ENCODE results near the gene BRD3.

Gene BRD3

DNA sequence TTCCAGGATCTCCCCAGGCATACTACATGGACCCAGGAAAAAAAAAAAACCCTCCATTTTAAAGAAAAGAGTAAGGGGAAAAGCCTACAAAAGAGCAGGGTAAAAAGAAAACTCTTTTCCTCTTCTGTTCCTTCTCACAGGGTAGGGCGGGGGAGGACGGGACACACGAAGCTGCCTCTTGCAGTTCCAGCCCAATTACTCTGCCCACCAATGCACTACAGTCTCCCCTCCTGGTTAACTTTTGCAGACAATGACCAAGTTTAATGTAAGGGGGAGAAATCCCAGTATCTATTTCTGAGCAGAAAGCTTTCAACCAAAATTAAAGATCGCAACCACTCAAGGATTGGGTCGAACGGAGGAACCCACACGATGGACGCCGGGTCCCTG is 1.3 kb downstream of the BRD3 start:
- ATAC-seq = no peak

DNA sequence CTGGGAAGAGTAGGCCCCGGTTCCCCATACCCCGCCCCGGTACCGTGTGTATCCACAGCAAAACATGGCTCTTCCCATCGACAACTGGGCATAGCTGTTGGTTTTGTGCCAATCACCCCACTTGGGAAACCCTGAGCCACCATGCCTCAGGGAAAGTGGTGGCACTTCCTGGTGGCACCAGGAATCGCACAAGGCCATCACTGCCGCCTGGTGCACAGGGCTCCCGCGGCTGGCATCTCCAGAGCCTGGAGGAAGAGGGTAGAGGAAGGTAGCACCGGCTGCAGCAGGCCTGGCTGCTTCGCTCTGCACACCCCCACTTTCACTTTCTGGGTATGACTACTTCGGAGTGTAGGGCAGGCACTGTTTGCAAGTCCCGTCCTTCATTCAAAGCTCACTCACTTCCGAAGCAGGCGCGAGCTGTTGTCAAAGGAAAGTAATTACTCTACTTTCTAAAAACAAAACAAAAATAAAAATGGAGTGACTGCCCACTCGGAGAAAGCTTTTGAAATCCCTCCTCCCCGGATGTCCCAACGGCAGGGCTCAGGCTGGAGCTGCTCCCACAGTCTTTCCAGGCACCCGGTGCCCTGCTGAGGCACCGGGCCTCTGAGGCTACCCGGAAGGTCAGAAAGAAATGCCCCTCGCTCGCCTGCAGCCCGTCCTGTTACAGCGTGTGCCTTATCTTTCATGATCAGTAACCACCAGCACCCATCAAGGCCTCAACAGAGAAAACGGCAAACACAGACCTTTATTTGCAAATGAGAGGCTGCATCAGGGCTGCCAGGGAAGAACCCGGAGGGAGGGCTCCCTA is 2.0 kb downstream of the BRD3 start:
- peak; percentile 18 to 41 for ATAC-seq

DNA sequence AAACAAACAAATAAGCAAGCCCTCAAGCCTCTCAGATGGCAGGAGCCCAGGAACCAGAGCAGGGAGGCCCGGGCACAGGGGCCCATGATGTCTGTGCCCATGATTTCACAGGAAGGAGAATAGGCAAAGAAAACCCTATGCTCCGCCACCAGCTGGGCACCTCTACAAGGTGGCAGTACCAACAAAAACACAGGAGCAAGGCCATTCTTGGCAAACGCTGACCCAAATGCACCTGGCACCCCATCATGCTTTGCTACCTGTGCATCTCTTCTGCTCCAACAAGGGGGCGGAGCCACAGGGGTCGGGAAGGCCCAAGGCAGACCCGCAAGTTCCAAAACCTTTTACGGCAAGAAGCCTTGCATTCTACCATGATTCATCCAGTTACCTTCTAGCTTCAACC is 3.1 kb downstream of the BRD3 start:
- ATAC-seq = no peak

DNA sequence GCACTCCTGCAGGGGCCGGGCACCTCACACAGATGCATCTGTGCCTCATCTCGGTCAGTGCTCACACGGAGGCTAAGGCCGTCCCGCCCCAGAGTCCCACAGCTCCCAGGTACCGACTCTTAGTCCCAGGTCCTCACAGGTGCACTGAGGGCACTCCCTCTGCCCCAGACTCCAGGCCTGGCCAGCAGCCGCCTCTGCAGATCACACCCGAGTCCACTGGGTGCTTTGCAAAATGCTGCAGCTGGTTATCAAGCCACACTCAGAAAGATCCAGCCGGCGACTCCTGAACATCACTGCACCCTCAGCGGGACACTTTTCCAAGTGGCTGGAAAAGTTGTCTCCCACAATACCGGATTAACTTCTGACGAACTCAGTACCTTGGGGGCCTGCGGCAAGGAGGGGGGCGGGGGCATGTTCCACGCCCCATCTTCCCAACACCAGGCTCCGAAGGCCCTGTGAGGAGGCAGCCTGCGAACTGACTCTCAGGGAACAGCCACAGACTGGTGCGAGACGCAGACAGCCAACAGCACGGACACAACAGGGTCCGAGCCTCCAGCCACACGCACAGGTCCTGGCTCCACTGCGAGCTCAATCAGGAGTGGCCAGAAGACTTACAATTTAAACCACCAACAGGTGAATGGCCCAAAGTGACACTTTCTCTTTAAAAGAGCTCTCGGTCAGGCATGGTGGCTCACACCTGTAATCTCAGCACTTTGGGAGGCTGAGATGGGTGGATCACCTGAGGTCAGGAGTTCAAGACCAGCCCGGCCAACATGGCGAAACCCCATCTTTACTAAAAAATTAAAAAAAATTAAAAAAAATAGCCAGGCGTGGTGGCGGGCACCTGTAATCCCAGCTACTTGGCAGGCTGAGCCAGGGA is 4.0 kb downstream of the BRD3 start:
- ATAC-seq = no peak

DNA sequence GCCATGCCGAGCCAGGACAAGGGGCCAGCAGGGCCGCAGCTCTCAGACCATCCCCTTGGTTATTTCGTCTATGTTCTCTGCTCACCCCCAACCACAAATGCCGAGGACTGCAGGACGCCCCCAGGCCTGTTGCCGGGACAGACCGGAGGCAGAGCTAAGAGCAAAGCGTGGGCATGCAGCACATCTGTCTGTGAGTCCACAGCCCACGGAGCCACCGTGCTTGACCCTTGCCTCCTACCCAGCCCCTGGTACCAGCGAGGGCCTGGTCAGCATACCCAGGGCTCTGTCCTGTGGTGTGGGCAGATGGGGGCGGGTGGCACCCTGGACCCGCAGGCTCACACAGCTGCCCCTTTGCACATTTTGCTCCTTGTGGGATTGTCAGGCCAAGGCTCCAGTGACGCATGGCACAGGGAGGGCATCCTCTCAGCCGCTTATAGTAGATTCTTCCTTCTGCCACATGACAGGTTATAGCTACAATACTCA is 4.7 kb downstream of the BRD3 start:
- ATAC-seq = no peak

DNA sequence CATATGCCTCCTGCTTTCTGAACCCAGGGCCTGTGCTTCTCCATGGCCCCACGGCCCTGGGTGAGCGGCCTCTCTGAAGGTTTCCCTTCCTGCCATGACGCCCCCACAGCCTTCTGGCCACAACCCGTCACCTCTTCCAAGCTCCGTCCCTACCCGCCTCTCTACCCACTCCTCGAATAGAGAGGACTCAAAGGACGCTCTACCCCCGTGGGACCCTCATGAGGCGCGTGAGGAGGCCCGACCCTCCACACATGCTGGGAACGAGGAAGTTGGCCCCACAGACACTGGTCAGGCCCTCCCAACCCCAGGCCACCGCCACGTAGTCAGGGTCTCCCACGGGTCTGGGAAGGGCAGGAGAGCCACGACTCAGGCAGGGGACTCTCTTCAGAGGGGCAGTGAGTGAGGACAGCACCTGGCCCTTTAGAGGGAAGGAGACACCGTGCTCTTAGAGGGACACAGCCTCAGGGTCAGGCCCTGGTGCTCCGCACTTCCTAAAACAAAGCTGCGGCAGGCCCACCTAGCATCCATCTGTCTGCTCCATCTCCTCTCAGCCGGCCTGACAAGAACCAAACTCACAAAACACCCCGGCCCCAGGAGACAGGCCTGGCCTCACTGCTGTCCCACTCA is 5.3 kb downstream of the BRD3 start:
- no peak for ATAC-seq

DNA sequence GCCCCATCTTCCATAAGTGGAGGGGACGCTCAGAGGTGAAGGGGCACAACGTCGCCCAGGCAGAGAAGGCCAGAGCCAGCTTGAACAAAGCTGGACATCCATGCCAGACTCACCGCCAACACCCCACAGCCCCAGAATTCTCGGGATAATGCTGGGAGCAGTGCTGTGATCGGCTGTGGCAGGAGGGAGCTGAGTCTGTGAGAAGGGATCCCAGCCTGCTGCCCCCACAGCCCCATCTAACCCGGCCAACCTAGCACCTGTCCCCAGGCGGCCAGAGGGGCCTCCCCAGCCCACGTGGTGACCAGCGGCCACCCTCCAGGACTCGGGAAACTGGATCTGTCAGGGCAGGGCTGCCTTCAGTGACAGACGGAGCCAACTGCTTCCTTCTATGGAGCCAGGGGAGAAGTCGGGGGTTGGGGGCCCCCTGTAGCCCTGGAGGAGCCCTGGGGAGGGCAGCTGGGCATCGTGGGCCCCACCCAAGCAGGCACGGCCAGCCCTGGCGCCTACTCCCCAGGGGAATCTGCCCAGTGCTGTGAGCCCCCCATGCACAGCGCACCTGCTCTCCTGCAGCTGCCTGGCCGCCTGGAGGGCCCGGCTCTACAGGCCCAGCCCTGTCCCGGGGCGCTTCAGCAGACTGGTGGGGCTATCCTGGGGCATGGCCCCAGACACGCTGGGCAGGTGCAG is 6.0 kb downstream of the BRD3 start:
- no peak for ATAC-seq

DNA sequence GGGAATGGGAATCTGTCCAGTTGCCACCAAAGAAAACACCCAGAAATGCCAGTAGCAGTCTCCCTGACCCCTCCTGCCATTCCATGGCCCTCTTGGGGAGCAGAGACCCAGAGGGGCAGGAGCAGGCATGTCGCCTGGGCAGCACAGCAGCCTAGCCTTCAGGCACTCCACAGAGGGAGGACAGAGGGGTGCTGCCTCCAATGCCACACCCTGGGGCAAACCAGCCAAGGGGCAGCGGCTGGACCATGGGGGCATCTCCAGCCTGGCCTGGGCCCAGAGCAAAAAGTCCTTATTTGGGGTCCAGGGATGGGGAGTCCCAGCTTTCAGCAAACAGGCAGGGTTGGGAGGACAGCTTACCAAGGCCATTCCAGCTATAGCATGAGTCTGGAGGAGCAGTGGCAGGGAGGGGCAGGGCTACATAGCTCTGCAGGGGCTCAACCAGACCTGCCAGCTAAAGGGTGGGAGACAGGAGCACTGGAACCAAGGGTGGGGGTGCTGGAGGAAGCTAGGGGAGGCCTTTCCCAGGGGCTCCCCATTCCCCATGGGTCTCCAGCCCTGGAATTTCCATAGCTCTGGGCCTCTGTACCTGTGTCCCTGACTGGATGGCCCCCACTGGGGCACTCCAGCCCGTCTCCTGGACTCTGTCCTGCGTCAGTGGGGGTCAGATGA is 6.7 kb downstream of the BRD3 start:
- no peak for ATAC-seq

DNA sequence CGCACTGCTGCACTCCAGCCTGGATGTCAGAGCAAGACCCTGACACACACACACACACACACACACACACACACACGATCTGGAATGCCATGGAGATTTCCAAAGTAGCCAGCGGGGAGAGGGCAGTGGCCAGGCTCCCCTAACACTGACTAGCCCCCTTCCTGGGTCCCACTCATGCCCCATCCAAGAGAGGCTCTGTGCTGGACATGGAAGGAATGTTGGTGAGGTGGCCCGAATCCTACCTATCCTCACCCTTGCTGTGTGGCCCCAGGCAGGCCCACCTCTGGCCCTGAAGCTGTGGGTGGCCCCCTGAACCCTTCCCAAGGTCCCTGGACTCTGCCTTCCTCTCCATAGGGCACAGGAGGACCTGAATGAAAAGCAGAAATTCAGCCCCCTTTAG is 7.3 kb downstream of the BRD3 start:
- ATAC-seq = no peak

DNA sequence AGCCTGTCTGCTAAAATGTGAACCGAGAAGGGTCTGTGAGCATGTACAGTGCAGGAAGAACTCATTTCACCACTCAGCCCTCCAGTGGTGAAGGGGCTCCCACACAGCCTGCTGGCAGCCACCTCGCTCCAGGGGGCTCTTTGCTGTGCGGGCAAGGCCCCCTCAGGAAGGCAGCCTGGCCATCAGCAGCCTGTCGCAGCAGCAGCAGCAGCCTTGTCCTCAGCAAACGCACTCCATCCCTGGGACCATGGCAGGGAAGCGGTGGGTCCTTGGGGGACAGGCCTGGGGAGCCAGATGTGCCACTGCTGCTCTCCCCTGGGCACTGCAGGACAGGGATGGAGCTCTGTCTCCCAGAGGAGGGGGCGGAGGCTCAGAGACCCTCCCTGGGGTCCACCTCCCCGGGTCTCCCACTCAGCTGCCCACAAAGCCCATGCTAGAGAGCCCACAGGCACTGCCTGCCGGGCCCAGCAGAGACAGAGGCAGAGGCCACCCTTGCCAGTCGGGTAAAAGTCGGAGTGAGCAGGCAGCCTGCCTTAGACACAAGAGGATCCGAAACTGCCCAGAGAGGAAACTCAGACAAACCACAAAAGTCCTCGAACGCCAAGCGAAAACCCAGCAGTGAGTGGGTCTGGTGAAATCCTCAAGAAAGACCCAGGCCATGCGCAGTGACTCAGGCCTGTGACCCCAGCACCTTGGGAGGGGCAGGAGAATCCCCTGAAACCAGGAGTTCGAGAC is 8.0 kb downstream of the BRD3 start:
- ATAC-seq = peak; percentile 59 to 69

DNA sequence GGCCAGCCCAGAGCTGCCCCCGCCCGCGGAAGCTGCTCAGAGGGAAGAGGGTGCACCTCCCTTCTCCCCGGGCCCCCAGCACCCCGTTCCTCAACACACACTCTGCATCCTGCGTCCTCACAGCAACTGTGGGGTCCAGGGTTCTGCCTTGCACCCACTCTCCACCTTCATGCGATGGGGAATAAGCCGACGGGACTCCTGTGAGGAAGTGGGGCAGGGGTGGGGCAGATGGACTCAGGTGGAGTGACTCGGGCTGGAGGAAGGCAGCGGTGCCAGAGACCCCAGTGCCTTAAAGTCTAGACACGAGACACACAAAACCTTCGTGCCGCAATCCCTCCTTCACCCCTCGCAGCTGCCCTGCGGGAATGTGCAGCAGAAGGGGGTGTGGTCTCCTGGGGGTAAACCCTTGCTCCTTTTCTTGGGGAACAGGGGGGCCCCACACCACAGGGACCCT is 8.6 kb downstream of the BRD3 start:
- ATAC-seq = no peak

DNA sequence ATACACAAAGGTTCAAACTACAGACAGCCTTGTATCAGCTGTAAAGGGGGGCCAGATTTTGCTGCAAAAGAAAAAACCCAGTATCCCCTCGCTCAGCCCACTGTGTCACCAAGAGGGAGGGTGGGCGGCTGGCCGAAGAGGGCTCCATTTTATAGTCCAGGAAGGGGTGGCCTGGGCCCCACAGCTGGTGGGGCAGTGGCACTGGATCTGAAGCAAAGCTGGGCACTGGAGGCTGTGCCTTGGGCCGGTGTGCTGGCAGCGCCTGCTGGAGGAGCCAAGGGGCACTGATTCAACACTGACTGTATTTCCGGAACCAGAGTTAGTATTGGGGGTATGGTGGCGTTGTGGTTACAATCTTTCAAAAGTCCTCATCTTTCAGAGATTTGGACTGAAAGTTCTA is 9.1 kb downstream of the BRD3 start:
- no peak for ATAC-seq

DNA sequence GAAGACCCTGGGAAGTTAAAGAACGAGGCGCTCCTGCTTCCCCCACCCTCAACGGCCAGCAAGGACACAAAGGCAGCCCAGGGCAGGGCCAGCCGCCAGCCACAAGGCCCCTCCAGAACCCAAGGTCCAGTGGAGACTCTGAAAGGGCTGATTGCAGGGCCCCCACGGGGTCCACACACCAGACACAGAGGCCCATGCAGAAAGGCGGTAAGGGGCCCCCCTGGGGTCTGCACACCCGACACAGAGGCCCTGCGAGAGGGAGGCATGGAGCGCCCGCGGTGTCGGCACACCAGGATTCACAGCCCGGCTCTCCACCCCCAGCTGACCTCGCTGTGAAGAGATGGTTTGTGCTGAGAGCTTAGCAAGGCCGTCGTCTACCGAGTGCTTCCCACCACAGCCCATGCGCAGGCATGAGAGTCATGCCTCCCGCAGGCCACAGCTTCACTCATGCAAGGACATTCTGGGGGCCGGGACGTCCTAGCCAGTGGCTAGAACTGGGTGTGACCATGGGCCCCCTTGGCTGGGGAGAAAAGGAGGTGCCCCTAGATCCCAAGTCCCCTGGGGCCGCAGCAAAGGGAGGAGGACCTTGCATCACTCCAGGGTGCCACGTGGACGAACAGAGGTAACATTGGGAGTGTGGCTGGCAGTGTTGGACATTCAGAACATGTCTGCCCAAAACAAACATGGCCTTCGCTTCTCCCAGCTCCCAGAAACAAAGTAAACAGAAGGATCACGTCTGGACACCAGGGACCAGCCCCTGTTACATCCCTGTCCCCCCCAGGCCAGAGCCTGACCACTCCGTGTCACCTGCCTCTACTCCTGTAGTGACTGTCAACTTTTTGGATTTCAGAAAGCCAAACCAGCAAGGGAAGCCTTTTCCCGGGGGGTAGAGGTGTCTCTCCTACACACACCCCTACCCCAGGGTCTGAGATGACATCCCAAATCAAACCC is 9.8 kb downstream of the BRD3 start:
- ATAC-seq = no peak

DNA sequence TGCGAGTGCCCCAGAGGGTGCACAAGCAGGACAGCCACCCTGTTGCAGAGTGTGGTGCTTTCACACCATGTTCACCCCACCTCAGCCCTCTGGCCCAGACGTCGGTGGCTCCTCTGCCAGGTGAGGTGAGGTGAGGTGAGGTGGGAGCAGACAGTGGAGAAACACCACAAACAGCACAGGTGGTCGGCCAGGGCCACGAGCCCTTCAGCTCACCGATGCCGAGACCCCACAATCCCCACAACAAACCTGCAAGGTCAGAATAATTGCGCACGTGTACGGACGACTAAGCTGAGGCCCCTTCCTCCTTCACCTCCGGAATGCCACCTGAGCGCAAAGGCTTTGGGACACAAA is 10.5 kb downstream of the BRD3 start:
- ATAC-seq = no peak

DNA sequence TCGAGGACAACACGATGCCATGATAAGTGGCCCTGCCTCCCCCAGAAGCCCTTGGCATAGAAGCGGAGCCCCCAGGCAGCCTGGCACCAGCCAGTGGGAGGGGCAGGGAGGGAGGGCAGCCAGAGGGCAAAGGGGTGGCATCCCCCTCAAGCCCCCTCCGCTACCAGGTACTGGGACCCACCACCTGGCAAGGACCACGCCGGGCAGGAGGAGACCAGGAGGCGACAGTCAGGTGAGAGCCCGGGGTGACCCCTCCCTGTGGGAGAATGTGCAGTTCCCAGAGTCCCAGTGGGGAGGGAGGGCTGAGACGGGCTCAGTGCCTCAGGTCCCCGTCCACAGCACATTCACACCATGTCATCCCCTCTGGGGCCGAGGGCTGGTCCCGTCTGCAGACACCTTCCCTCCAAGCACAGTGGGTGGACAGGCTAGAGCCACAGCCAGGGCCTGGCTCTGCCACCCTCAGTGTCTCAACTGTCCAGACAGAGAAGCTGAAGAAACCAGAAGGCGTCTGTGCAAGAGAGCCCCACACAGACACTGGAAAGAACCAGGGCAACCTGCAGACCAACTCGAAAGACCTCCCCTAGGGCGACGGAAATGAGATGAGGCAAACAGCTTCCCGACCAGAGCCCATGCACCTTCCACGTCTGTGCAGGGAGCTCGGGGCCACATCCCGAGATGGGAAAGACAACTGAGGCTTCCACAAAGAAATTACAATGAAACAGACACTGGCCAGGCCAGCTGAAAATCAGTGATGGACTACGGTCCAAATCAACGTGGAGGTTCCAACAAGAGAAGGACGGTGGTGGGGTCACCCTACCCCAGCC is 11.1 kb downstream of the BRD3 start:
- no peak for ATAC-seq

DNA sequence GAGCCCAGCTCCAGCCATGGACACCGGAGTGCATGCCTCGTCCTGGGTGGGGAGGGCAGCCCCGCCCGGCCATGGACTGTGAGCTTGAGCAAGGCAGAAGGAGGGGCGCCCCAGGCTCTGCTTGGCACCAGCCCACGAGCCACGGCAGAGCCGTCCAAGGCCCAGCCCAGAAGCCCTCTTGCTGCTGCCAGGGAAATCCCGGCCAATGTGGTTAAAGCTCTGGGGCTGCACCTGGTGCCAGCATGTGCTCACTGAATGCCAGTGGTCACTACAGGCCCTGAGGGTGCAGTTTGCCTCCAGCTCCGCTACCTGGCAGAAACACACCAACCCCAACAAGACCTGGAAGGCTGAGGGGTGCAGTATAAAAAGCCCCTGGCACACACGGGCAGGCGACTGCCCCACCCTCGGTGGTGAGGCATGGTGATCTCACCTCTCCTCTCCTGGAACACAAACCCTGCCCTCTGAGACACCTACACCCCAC is 11.8 kb downstream of the BRD3 start:
- ATAC-seq = peak in 1 of 2 donors; percentile 8

DNA sequence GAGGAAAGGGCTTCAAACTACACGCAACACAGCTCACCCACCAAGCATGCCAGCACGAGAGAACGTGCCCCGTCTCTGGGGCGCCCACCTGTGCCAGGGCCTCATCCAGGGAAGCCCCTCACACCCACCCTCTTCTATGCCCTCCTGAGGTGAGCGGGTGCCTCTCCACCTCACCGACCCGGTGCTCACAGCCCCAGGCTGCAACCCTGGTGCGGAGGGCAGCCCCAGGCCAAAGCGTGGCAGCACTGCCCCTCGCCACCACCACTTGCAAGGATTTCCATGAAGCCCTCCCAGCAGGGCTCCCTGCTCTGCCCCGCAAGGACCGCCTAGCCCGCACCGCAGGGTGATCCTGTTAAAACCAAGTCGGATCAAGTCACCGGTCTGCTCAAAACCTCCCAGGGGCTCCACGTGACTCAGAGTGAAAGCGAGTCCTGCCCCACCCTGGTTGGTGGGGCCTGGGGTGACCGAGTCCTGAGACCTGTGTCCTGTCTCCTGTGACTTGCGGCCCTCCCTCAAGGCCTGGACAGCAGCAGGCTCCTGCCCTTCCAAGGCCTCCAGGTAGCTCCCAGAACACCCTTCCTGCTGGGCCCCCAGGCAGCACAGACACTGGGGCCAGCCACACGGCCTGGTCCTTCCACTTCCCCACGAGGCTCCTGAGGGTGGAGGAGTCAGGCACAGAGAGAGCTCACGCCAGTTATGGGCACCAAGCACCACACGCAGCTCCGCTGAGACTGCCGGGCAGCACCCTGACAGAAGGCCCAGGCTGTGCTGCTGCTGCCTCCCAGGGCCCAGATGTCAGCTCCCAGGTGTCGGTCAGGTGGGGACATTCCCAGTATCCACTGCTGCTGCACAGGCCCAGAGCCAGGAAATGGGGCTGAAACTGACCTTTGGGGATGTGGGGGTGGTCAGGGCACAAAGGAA is 12.7 kb downstream of the BRD3 start:
- no peak for ATAC-seq
